ENCODE results near the gene ZNF445. TPM values are rescaled to one million over a fixed set of nuclear protein-coding genes. Genes with fewer than 3 reads are reported as not detected.

ZNF445 gene
- total and polyA plus RNA-seq, 4 donors: 2.1 to 8.7 (median 4.9) TPM

- TF ChIP-seq ZBTB33 (IDR thresholded peaks at IDR 0.05) (no peak), SP1 (IDR thresholded peaks at IDR 0.05) (no peak), HNF4A (conservative IDR thresholded peaks at IDR 0.05) (no peak)
Measured at GRCh38 chr3:44506961-44507360, 29.5 kb upstream of the ZNF445 start (continued).

GRCh38 chr3:44506556-44506955 is 29.1 kb upstream of the ZNF445 start:
- Histone ChIP-seq H3K9me3 (ENCODE audit: control insufficient read depth in 4 of 4, low read length in 3 of 4) (peaks cover 11 to 16% (median 12%) of the 10 kb centered on the region in 4 donors), H3K27ac (ENCODE audit: low read depth in 1 of 2, low read length in 2 of 2) (no peak overlapping the region), H3K36me3 (ENCODE audit: control insufficient read depth in 4 of 4, insufficient read depth in 3 of 4, low read depth in 1 of 4, low read length in 3 of 4) (peaks cover 0 to 16% (median 8%) of the 10 kb centered on the region in 4 donors), H3K9ac (ENCODE audit: low read depth in 1 of 2, low read length in 2 of 2) (no peak overlapping the region), H3K27me3 (ENCODE audit: control insufficient read depth in 4 of 4, insufficient read depth in 4 of 4, low read length in 3 of 4) (no peaks in the 10 kb centered on the region), H3K4me3 (ENCODE audit: low read depth in 1 of 3, low read length in 3 of 3) (no peak overlapping the region), H3K4me1 (ENCODE audit: control insufficient read depth in 4 of 4, insufficient read depth in 4 of 4, low read length in 3 of 4) (peaks cover 0 to 14% (median 10%) of the 10 kb centered on the region in 4 donors)
- 97% methylated on average over 3 of the region's 3 CpGs for WGBS
- TF ChIP-seq MAX (IDR thresholded peaks at IDR 0.05) (no peak), TAF1 (conservative IDR thresholded peaks at IDR 0.05) (no peak), ATF3 (IDR thresholded peaks at IDR 0.05) (no peak), FOXA2 (IDR thresholded peaks at IDR 0.05) (no peak), GABPA (IDR thresholded peaks at IDR 0.05 in 1 of 2, conservative IDR thresholded peaks at IDR 0.05 in 1 of 2) (no peak), HNF4A (conservative IDR thresholded peaks at IDR 0.05) (no peak), NR2F2 (IDR thresholded peaks at IDR 0.05) (no peak), RAD21 (IDR thresholded peaks at IDR 0.05) (no peak), EGR1 (IDR thresholded peaks at IDR 0.05; ENCODE audit: low read depth in 2 of 2) (no peak), ZBTB33 (IDR thresholded peaks at IDR 0.05) (no peak), HNF4G (IDR thresholded peaks at IDR 0.05) (no peak), YY1 (IDR thresholded peaks at IDR 0.05) (no peak), FOXA1 (IDR thresholded peaks at IDR 0.05) (no peak), REST (IDR thresholded peaks at IDR 0.05) (no peak), RXRA (IDR thresholded peaks at IDR 0.05) (no peak), SP1 (IDR thresholded peaks at IDR 0.05) (no peak), JUND (IDR thresholded peaks at IDR 0.05) (no peak), CTCF (IDR thresholded peaks at IDR 0.05; ENCODE audit: low read depth, low read length, missing input control) (no peak)
- no peak for DNase-seq (ENCODE audit: low spot score)
